Measurements from ENCODE around the gene FOXK2. TPM values are rescaled to one million over a fixed set of nuclear protein-coding genes. Genes with fewer than 3 reads are reported as not detected.
"Not testable (repeated sequence)": the region's sequence is repeated elsewhere in the genome, so short reads cannot be mapped to it uniquely, and the experiment has no call there.

FOXK2 gene
- total RNA-seq, 4 donors from 2014 or later, result 27.0 to 51.6 (median 45.3) TPM

- WGBS, result 98% methylated on average over 18 of the region's 18 CpGs
- intact Hi-C loops (cut with DNase I), result no loop called here
- no peak for DNase-seq (ENCODE audit: extremely low spot score)
- H3K36me3 ChIP-seq, result peaks cover 2 to 66% (median 54%) of the 10 kb centered on the region in 4 donors
- no peaks in the 10 kb centered on the region for H3K9me3 ChIP-seq
- H3K27ac ChIP-seq (replicated peaks in 1 of 4), result no peak overlapping the region
- H3K27me3 ChIP-seq, result no peaks in the 10 kb centered on the region
- TF ChIP-seq, protein P1, sequence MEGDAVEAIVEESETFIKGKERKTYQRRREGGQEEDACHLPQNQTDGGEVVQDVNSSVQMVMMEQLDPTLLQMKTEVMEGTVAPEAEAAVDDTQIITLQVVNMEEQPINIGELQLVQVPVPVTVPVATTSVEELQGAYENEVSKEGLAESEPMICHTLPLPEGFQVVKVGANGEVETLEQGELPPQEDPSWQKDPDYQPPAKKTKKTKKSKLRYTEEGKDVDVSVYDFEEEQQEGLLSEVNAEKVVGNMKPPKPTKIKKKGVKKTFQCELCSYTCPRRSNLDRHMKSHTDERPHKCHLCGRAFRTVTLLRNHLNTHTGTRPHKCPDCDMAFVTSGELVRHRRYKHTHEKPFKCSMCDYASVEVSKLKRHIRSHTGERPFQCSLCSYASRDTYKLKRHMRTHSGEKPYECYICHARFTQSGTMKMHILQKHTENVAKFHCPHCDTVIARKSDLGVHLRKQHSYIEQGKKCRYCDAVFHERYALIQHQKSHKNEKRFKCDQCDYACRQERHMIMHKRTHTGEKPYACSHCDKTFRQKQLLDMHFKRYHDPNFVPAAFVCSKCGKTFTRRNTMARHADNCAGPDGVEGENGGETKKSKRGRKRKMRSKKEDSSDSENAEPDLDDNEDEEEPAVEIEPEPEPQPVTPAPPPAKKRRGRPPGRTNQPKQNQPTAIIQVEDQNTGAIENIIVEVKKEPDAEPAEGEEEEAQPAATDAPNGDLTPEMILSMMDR (IDR thresholded peaks at IDR 0.05), result no peak
- no peak for TF ChIP-seq EP300 (IDR thresholded peaks at IDR 0.05)
- no peak overlapping the region for H3K4me3 ChIP-seq
- H3K4me1 ChIP-seq, result peaks cover 0 to 11% (median 8%) of the 10 kb centered on the region in 4 donors
Measured at GRCh38 chr17:82577300-82577699, 57.8 kb downstream of the FOXK2 start.

DNA sequence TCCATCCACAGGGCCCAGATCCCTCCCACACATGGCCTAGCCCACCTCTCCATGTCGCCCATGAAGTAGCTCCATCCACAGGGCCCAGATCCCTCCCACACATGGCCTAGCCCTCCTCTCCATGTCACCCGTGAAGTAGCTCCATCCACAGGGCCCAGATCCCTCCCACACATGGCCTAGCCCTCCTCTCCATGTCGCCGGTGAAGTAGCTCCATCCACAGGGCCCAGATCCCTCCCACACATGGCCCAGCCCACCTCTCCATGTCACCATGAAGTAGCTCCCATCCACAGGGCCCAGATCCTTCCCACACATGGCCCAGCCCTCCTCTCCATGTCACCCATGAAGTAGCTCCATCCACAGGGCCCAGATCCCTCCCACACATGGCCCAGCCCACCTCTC, 60.4 kb downstream of the FOXK2 start:
- DNase-seq (ENCODE audit: extremely low spot score); H3K4me3 ChIP-seq; intact Hi-C loops (cut with DNase I); H3K27ac ChIP-seq (replicated peaks in 1 of 4); H3K27me3 ChIP-seq; H3K9me3 ChIP-seq: not testable (repeated sequence)
- 79% methylated on average over 4 of the region's 4 CpGs for WGBS
- Histone ChIP-seq H3K4me1 (peaks cover 0 to 14% (median 10%) of the 10 kb centered on the region in 4 donors), H3K36me3 (peaks cover 9 to 65% (median 55%) of the 10 kb centered on the region in 4 donors)

DNA sequence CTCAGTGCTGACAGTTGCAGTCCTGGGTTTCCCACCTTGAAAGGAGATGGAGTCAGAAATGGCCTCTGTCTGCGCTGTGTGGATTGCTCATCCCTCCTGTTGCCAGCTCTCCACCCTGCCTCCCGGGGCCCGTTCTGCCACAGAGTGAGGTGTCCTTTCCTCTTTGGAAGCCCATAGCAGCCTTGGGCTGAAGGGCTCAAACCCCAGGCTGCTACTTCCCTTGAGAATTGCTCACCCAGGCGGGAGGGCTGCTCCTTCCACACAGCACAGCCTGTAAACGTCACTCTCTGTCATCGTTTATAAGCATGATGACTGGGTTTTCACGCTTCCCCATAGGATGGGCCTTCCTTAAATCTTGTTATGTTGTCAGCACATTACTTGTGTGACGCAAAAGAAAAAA, 62.7 kb downstream of the FOXK2 start:
- Histone ChIP-seq H3K4me1 (peaks cover 0 to 14% (median 11%) of the 10 kb centered on the region in 4 donors), H3K36me3 (peaks cover 13 to 67% (median 53%) of the 10 kb centered on the region in 4 donors), H3K27ac (replicated peaks in 1 of 4) (peak overlapping the region in 1 of 4 donors; percentile 17), H3K4me3 (no peak overlapping the region), H3K27me3 (no peaks in the 10 kb centered on the region), H3K9me3 (no peaks in the 10 kb centered on the region)
- TF ChIP-seq POLR2AphosphoS5 (IDR thresholded peaks at IDR 0.05) (no peak), POLR2A (IDR thresholded peaks at IDR 0.05; ENCODE audit: low read depth) (no peak), EP300 (IDR thresholded peaks at IDR 0.05) (no peak)
- TF ChIP-seq, protein P1 (IDR thresholded peaks at IDR 0.05), result no peak
- intact Hi-C loops (cut with DNase I), result no loop called here
- 74% methylated on average over 8 of the region's 8 CpGs for WGBS
- DNase-seq (ENCODE audit: extremely low spot score), result no peak

- intact Hi-C loops (cut with DNase I), result no loop called here
- H3K4me1 ChIP-seq, result peaks cover 0 to 14% (median 11%) of the 10 kb centered on the region in 4 donors
- WGBS, result 85% methylated on average over 11 of the region's 11 CpGs
- H3K9me3 ChIP-seq, result no peaks in the 10 kb centered on the region
- no peak for DNase-seq (ENCODE audit: extremely low spot score)
- TF ChIP-seq POLR2AphosphoS5 (IDR thresholded peaks at IDR 0.05) (no peak), EP300 (IDR thresholded peaks at IDR 0.05) (no peak), POLR2A (IDR thresholded peaks at IDR 0.05; ENCODE audit: low read depth) (no peak)
- TF ChIP-seq, protein P1 (IDR thresholded peaks at IDR 0.05), result no peak
- no peaks in the 10 kb centered on the region for H3K27me3 ChIP-seq
- no peak overlapping the region for H3K4me3 ChIP-seq
- H3K36me3 ChIP-seq, result peaks cover 16 to 67% (median 54%) of the 10 kb centered on the region in 4 donors
- H3K27ac ChIP-seq (replicated peaks in 1 of 4), result peak overlapping the region in 2 of 4 donors; percentile 17 to 28
Measured at GRCh38 chr17:82582709-82583108, 63.2 kb downstream of the FOXK2 start.

- WGBS, result 93% methylated on average over 25 of the region's 28 CpGs
Measured at GRCh38 chr17:82583720-82584234, 64.2 kb downstream of the FOXK2 start.

GRCh38 chr17:82585935-82586575, 66.5 kb downstream of the FOXK2 start:
- peak overlapping the region in 3 of 4 donors; percentile 35 to 55 (median 41) for H3K27ac ChIP-seq (replicated peaks in 1 of 4)
- 91% methylated on average over 21 of the region's 23 CpGs for WGBS
- H3K36me3 ChIP-seq, result peaks cover 16 to 63% (median 59%) of the 10 kb centered on the region in 4 donors
- H3K4me3 ChIP-seq; DNase-seq (ENCODE audit: extremely low spot score); H3K9me3 ChIP-seq; H3K27me3 ChIP-seq; intact Hi-C loops (cut with DNase I): not testable (repeated sequence)
- H3K4me1 ChIP-seq, result peaks cover 7 to 22% (median 12%) of the 10 kb centered on the region in 4 donors

More at GRCh38 chr17:82583720-82584234, 64.2 kb downstream of the FOXK2 start:
- Histone ChIP-seq H3K9me3 (no peaks in the 10 kb centered on the region), H3K4me1 (peaks cover 0 to 14% (median 7%) of the 10 kb centered on the region in 4 donors), H3K27me3 (no peaks in the 10 kb centered on the region), H3K36me3 (peaks cover 16 to 63% (median 61%) of the 10 kb centered on the region in 4 donors), H3K4me3 (no peak overlapping the region), H3K27ac (replicated peaks in 1 of 4) (no peak overlapping the region)
- TF ChIP-seq EP300 (IDR thresholded peaks at IDR 0.05) (no peak), POLR2AphosphoS5 (IDR thresholded peaks at IDR 0.05) (no peak), POLR2A (IDR thresholded peaks at IDR 0.05; ENCODE audit: low read depth) (no peak)
- TF ChIP-seq, protein P1 (IDR thresholded peaks at IDR 0.05), result no peak
- DNase-seq (ENCODE audit: extremely low spot score), result no peak
- intact Hi-C loops (cut with DNase I), result no loop called here

Measured in esophagus muscularis mucosa (tissue), 4 donors.